Measurements from ENCODE around the gene UFD1. TPM values are rescaled to one million over a fixed set of nuclear protein-coding genes. Genes with fewer than 3 reads are reported as not detected.

Gene UFD1
- total and polyA plus RNA-seq, 9 of the 15 experiments (the other 6 are each of a cell fraction or from before 2014, with no cell fraction given): 238 to 645 (median 363) TPM

- TF ChIP-seq CBFB (CRISPR knock-in tag; IDR thresholded peaks at IDR 0.05) (no peak), NFYB (IDR thresholded peaks at IDR 0.05; ENCODE audit: extremely low read depth, insufficient read length) (peak; percentile 98), ZNF239 (CRISPR knock-in tag; IDR thresholded peaks at IDR 0.05) (no peak), KAT8 (IDR thresholded peaks at IDR 0.05; ENCODE audit: low read depth) (no peak), PREB (CRISPR knock-in tag; IDR thresholded peaks at IDR 0.05) (no peak), DACH1 (IDR thresholded peaks at IDR 0.05; ENCODE audit: partially characterized antibody) (peak; percentile 8), TAF9B (IDR thresholded peaks at IDR 0.05; ENCODE audit: partially characterized antibody) (no peak), ZZZ3 (IDR thresholded peaks at IDR 0.05) (no peak), FOSL1 (tag; conservative IDR thresholded peaks at IDR 0.05) (0 out of 2 replicates have a peak, but pooled peaks have one; percentile 43), ZNF699 (CRISPR knock-in tag; IDR thresholded peaks at IDR 0.05; ENCODE audit: insufficient replicate concordance) (peak; percentile 91), ZNF12 (CRISPR knock-in tag; IDR thresholded peaks at IDR 0.05) (no peak), RFX7 (CRISPR knock-in tag; IDR thresholded peaks at IDR 0.05) (peak; percentile 38; the same call in 1 of the 2 replicates), ZBTB11 (CRISPR knock-in tag; IDR thresholded peaks at IDR 0.05) (peak in 2 of 3 experiments; percentile 51 to 80; a peak in 2 of 6 replicates), ZBTB8A (IDR thresholded peaks at IDR 0.05; ENCODE audit: partially characterized antibody) (no peak), THAP7 (CRISPR knock-in tag; IDR thresholded peaks at IDR 0.05) (peak; percentile 94), ZBTB17 (CRISPR knock-in tag; IDR thresholded peaks at IDR 0.05) (peak; percentile 68), ZNF79 (CRISPR knock-in tag; IDR thresholded peaks at IDR 0.05; ENCODE audit: low read depth) (no peak), ZNF354B (CRISPR knock-in tag; IDR thresholded peaks at IDR 0.05) (no peak), ZNF561 (CRISPR knock-in tag; conservative IDR thresholded peaks at IDR 0.05) (no peak), ARID1B (IDR thresholded peaks at IDR 0.05) (no peak; the same call in 1 of the 2 replicates), PTBP1 (IDR thresholded peaks at IDR 0.05; ENCODE audit: low read depth, low read length) (no peak), MYBL2 (IDR thresholded peaks at IDR 0.05; ENCODE audit: low read depth) (no peak), MYBL2 (CRISPR knock-in tag; IDR thresholded peaks at IDR 0.05; ENCODE audit: borderline replicate concordance) (no peak), TBP (optimal IDR thresholded peaks at IDR 0.05; ENCODE audit: low read depth, low read length) (no peak), RAD21 (CRISPR knock-in tag; conservative IDR thresholded peaks at IDR 0.05 in 1 of 2, IDR thresholded peaks at IDR 0.05 in 1 of 2) (peak; percentile 31 to 47)
Observed at GRCh38 chr22:19447330-19448075, 31.5 kb downstream of the UFD1 start, which contains the start of gene C22orf39 (continued).
